Iris pigment epithelial cell (primary cell): Measurements from ENCODE around the gene CGA.
"Not testable (repeated sequence)": the region's sequence is repeated elsewhere in the genome, so short reads cannot be mapped to it uniquely, and the experiment has no call there.

Experiments
- DNase-seq: peaks from one replicate; pipeline ENCODE4 v3.0.0-alpha.2; 2011; ENCODE audit warnings: low read depth

Gene CGA

DNA sequence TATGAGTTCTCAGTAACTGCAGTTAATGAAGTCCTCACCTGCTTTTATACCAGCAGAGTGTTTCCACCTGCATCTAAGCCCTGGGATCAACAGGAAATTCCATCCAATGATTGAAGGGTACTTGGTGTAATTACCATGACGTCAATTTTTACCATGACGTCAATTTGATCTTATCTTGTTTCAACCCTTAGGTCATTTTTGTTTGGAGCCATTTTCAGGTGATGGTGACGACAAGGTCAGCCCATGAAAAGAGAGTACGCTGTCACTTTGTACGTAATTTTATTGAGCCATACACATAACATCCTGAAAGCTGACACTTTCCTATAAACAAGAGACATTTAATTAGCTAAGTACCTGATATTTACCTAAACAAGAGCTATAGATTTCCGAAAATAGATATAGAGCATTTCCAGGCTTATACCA, at the start of gene CGA:
Gene CGA (minus strand): TSS at position 20 of the 423 bp plus-strand sequence. CDS start 6,906 bp downstream, outside the sequence.
- no peak for DNase-seq

DNA sequence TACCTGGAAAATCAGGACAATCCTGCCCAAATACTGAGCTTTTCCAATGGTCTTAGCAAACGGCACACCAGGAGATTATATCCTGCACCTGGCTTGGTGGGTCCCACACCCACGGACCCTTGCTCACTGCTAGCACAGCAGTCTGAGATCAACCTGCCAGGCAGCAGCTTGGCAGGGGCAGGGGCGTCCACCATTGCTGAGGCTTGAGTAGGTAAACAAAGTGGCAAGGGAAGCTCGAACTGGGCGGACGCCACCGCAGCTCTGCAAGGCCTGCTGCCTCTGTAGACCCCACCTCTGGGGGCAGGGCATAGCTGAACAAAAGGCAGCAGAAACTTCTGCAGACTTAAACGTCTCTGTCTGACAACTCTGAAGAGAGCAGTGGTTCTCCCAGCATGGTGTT, 45.0 kb upstream of the CGA start:
- DNase-seq, result not testable (repeated sequence)

DNA sequence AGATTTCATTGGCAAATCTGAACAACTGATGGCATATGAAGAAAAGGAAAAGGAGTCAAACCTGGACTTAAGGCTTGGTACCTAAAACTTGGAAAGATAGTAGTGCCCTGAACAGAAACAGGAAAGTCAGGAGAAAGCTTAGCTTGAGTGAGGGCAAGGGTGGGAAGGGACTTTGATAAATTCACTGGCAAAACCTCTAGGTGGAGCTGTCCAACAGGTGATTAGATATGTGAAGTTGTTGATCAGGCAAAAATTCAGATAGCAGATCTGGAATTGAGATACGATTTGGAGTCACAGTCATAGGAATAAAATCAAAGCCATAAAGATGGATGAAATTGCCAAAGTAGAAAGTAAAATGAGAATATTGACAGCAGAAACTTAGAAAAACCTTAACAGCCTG, 44.3 kb upstream of the CGA start:
- peak; percentile 66 for DNase-seq

DNA sequence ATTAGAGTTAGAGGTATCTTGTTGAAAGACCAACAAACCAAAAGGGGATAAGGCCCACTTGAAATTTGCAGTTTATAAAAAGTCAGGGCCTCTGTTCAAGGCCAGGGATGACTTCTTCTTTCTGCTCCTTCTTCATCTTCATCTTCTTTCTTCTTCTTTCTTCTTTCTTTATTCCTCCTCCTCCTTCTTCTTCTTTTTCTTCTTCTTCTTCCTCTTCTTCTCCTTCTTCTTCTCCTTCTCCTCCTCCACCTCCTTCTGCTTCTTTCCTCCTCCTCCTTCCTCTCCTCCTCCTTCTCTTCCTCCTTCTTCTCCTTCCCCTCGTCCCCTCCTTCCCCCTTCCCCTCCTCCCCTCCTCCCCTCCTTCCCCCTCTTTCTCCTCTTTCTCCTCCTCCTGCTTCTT, 42.1 kb upstream of the CGA start:
- no peak for DNase-seq

DNA sequence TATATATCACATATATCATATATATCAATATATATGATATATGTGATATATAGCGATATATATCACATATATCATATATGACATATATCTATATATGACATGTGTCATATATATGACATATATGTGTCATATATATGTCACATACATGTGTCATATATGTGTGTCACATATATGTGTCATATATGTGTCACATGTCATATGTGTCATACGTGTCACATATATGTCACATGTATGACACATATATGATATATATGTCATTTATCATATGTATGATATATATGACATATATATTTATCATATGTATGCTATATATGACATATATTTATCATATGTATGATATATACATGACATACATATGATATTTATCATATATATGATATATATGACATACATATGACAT, 32.8 kb upstream of the CGA start:
- no peak for DNase-seq

DNA sequence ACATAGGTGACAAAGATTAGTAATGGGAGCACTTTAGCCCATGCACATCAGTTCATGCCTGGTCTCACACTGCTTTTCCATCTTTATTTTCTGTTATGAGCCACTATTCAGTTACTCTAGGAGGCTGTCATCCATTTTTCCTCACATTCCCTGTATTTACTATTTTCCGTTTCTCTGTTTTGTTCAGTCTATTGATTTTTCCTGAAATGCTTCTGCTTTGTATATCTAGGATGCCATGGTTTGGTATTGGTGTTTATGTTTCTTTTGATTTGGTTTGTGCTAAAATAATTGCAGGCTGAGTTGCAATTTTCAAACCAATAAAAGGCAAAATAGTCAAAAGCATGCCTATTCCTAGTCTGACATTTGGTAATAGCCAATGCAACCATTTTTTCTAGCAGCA, 31.6 kb upstream of the CGA start:
- no peak for DNase-seq

DNA sequence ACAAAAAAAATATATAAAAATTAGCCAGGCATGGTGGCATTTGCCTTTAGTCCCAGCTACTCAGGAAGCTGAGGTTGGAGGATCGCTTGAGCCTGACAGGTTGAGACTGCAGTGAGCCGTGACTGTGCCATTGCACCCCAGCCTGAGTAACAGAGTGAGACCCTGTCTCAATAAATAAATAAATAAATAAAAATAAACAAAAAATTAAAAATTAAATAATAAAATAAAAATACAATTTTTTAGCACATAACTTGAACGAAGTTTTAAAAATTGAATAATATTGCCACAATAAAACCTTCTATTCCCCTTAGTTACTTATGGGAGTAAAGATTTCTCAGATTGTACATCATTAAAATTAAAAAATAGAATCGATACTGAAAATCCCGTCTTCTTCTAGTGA, 29.2 kb upstream of the CGA start:
- no peak for DNase-seq

DNA sequence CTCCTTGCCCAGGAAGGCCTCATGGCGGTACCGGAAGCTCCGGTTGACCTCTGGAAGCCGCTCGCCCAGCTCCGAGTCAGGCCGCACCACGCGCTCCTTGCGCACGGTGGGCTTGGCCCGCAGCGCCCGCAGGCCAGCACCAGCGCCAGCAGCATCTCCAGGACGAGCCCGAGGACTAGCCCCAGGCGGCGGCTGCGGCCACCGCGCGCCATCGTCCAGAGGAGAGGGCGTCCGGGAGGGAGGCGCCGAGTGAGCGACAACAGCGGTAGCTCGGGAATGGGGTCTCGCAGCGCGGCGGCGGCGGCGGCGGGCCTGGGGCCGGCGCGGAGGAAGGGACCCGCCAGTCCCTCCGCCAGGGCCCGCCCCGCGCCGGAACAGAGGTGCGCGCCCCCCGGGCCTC, 27.6 kb upstream of the CGA start:
- DNase-seq, result no peak

DNA sequence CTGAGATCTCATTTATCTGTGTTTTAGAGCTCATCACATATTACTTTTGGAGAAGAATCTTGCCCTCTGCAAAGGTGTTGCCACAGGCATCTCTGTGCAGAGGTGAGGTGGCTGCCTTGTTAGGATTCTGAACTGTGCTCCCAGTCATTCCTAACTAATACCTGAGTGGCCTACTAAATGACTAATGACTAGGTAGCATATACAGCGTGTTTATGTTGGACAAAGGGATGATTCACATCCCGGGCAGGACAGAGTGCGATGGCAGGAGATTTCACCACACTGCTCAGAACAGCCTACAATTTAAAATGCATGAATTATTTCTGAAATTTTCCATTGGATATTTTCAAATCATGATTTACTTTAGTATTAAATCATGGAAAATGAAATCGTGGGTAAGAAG, 23.1 kb upstream of the CGA start:
- DNase-seq, result peak; percentile 45

DNA sequence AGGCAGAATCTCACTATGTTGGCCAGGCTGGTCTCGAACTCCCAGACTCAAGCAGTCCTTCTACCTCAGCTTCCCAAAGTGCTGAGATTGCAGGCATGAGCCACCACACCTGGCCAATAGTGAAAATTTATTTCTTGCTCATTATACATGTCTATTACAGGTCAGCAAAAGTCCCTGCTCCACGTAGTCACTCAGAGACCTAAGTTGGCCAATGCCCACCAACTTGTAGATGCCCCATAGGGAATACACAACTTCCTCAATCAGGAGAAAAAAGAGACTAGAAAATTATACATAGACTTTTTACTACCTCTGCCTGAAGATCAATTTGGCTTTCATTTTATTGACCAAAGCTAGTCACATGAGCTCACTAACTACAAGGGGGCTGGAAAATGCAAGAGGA, 22.0 kb upstream of the CGA start:
- no peak for DNase-seq

DNA sequence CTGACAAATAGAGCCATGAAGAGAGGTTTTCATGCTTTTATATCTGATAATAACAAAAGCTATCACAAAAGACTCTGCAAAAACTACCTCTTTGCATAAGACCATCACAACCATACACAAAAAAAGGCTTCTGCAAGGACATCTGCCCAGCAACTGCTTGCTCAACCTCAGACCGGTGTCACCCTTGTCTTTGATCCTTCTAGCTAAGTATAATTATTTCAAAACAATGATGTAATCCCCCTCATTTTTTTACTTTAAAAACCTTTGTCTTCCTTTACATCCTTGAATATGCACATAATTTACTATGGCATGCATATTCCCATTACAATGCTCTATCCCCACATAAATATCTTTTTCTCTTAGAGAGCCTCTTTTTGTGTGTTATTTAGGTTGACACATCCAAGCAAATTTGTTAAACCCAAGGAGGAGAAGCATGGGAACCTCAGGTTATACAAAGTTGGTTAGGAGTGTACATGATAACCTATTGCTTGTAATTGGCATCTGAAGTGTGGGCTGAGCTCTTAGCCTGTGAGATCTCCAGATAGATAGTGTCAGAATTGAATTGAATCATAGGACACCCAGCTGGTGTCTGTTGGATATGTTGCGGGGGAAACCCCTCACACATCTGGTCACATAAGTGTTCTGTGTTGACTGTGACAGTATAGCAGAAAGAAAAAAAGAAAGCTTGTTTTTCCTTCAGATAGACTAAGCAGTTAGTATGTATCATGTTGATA, 20.7 kb upstream of the CGA start:
- no peak for DNase-seq

DNA sequence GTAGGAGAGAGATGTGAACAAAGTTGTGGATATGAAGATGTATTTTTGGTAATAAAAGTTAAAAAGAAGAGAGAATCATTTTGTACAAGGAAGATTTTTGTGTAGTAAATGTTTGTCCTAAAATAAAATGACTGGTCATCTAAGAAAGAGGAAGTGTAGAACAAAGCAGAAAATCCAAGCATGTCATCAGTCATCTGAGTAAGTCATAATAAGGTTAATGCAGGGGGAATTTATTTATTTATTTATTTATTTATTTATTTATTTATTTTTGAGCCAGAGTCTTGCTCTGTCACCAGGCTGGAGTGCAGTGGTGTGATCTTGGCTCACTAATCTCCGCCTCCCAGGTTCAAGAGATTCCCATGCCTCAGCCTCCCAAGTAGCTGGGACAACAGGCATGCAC, 15.7 kb upstream of the CGA start:
- DNase-seq, result no peak

DNA sequence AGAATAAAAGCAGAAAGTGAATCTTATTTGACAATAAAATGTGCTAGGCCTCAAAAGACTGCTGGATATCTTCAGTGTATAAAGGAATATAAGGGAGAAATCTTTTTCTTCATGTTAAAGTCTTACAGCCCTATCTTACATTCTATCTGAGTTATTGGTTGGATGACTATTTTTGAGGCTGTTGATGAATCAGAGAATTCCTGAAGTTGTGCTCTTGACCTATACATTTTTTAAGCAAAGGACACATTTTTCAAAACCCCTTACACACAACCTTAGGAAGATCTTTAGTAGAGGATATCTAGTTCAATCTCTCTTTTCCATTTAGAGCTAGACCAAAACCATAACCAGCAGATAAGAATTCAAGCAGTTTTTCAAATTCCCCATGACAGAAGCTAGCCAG, 10.9 kb upstream of the CGA start:
- DNase-seq, result peak; percentile 38

DNA sequence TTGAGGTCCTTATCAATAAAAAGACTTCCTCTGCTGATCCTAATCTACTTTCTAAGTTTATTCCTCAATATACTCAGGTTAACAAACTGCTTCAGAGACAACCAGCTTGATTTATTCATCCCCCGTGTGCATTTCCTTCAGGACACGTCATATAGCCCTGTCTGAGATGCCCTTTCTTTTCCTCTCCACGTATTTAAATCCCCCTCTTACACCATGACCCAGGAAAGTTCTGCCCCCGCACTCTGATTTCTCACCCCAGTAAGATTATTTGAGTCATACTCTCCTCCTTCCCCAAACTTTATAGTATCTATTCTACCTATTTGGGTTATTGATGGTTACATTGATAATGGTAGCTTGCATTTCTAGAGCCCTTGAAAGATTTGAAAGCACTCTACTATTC, 9.8 kb upstream of the CGA start:
- DNase-seq, result no peak

DNA sequence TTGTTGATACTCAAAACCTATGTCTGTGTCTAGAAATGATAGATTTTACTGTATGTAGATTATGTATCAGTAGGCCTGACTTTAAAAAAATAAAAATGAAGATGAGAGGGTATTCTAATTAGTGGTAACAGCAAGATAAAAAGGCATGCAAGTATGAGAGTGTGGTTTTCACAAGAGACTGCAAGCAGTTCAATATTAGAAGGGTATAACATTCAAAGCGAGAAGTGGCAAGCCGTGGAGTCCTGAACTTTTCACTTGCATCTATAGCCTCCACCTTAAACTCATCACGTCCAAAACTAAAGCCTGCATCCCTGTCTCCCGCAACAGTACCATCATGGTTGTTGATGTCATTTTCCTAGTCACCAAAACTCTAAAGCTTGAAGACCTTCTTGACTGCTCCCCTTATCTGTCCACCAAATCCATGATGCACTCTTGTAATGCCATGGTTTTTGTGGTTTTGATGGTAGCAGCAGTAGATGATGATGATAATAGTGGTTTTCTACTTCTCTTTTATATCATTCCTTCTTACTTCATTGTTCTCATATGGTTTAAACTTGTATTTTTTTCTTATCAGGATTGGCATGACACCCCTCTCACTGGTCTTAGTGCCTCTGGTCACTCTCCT, 9.2 kb upstream of the CGA start:
- no peak for DNase-seq

DNA sequence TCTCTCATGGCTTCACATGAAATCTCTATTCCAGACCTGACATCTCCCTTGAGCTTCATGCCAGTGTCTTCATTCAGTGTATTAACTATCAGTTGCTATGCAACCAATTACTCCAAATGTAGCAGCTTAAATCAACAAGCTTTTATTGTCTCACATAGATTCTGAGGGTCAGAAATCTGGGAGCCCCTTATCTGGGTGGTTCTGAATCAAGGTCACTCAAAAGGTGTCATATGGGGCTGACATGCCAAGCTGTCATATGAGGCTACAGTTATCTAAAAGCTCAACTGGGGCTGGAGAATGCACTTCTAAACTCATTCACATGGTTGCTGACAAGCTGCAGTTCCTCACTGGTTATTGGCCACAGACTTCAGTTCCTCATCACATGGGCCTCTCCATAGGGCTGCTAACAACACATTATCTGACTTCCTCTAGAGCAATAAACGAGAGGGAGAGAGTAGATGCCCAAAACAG, 7.3 kb upstream of the CGA start:
- no peak for DNase-seq

DNA sequence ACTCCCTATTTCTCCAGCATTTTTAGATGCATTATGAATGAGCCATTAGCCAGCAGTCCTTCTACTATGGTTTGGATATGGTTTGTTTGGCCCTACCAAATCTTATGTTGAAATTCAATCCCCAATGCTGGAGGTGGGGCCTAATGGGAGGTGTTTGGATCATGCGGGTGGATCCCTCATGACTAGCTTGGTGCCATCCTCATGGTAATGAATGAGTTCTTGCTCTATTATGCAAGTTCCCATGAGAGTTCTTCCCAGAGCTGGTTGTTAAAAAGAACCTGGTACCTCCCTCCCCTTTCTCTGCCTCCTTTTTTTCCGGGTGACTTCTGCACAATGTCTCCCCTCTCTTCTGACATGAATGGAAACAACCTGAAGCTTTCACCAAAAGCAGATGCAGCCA, 6.2 kb upstream of the CGA start:
- DNase-seq, result no peak

DNA sequence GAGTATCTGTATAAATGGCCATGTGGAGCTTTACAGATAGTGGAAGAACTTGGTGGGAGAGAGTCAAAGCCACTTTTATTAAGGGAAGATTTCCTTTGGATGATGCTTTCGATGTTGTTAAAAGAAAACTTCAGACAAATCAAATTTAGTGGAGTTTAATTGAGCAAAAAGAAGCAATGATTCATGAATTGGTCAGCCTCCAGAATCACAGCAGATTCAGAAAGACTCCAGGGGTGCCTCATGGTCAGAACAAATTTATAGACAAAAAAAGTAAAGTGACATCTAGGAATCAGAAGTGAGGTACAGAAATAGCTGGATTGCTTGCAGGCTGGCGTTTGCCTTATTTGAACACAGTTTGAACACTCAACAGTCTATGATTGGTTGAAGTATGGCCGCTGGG, 5.3 kb upstream of the CGA start:
- no peak for DNase-seq

DNA sequence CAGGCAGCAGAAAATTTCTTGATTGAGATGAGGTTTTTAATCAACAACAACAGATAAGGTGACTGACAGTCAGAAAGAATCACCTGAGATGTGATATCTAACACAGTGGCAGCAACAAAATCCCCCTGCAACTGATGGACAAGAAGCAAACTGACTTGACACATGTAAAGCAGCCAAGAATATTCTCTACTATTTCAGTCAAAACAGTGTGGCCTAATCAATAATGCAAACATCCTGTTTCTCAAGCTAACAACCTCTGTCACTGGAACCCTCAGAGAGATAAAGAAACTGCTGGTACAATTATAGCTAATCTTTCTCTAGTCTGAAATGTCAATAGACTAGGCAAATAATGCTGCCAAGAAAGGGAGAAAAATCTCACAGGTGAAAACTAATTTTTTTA, 4.6 kb upstream of the CGA start:
- no peak for DNase-seq

DNA sequence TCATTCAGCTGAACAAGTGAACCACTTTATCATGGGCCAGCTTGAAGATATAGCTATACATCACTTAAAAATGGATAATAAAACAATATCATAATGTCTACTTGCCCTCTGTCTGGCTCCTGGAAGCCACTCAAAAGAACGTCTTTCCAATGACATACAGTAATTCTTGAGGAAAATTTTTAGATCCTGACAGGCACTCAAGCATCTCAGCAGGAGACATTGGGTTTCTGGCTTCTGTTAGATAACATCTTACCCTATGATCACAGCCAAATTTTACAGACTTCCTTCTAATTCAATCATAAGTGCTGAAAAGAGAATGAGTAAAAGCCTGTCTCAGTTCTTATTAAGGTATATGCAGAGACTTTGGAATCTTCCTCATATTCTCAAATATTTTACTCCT, 330 bp downstream of the CGA start:
- no peak for DNase-seq

DNA sequence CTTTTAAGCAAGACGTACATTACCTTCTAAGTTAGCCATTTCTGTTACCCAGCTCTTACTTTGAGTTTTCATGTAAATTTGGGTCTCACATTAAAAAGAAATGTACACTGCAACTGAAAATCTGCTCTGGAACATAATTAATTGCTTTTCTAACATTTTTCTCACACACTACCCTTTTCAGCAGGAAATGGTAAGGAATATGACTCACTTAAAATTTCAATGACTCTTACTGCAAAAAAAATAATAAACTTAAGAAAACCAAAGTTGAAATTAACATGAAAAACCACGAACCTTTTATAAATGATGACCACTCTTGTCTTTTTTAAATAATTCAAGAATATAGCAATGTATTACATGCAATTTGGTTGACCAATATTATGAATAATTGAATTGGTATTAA, 1.3 kb downstream of the CGA start:
- DNase-seq, result peak; percentile 20

DNA sequence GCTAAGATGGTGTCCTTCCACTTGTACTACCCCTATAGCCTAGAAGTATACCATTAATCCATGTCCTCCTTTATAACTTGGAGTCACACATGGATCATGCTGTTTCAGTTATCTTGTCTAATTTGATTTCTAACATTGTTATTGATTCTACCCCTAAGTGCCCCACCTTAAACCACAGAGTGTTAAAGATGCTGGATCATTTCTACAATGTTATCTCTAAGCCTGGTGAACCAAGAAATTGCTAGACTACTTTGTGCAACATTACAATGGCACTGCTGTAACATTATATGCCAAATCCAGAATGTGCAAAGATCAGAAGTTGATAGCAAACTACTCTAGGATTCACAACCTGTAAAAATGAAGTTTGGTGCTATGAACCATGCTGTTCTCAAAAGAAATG, 1.7 kb downstream of the CGA start:
- no peak for DNase-seq

DNA sequence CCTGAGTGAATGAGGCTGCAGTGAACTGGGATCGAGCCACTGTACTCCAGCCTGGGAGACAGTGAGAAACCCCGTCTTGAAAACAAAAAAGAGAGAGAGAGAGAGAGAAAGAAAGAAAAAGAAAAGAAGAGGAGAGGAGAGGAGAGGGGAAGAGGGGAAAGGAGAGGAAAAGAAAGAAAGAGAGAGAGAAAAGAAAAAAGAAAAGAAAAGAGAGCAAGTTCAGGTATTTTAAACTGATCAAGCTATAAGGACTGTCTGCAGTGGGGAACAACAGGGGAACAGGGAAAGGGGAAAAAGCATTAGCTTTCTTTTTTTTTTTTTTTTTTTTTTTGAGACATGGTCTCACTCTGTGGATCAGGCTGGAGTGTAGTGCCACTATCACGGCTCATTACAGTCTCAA, 2.5 kb downstream of the CGA start:
- no peak for DNase-seq

DNA sequence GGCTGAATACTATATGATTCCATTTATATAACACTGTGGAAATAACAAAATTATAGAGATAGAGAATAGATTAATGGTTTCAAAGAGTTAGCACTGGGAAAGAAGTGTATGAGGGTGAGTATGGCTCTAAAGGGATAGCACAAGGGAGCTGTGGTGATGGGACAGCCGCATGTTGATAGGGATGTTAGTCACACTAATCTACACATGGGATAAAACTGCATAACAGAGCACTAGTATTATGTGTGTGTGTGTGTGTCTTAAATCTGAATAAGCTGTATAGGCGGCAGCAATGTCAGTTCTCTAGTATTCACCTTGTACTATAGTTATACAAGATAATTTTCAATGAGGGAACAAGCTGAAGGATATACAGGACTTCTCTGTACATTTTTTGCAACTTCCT, 5.8 kb downstream of the CGA start:
- DNase-seq, result no peak
